ES-I3 (cell line): ENCODE measurements around the gene BMP6.
"Not testable (repeated sequence)": the region's sequence is repeated elsewhere in the genome, so short reads cannot be mapped to it uniquely, and the experiment has no call there.

Experiments used
- H3K36me3 ChIP-seq: 2 replicates; pipeline ENCODE4 v1.6.1; 2013; ENCODE audit warnings: mild to moderate bottlenecking, low read length, control low read depth, moderate library complexity; ENCODE audit not compliant: insufficient read depth
- H3K4me1 ChIP-seq: 2 replicates; pipeline ENCODE4 v1.6.1; 2013; ENCODE audit warnings: mild to moderate bottlenecking, control low read depth, low read length; ENCODE audit not compliant: insufficient read depth
- H3K9ac ChIP-seq: 2 replicates; pipeline ENCODE4 v1.6.1; 2013; ENCODE audit warnings: low read depth, mild to moderate bottlenecking, low read length, moderate library complexity
- H3K9me3 ChIP-seq: 2 replicates; pipeline ENCODE4 v1.6.1; 2013; ENCODE audit warnings: mild to moderate bottlenecking, low read length, moderate library complexity; ENCODE audit not compliant: control insufficient read depth, insufficient read depth

BMP6 gene

DNA sequence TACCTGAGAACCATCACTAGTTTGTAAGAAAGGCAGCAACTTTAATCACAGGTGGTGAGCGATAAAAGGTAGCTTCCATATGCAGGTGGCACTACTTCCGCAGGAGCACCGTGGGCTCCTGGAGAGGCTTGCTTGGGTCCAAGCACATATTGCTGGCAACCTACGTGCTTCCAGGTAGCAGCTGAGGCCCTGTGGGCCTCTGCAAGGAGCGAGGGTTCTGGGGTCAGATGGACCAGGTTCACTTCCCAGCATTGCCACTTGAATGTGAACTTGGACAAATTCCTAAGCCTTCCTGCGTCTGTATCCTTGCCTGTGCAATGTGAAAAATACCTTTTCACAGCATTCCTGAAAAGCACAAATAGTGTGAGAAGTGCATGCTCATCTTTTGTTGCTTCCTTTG is 153.7 kb downstream of the BMP6 start:
- Histone ChIP-seq H3K9me3 (no peaks in the 10 kb centered on the region), H3K9ac (no peak overlapping the region), H3K36me3 (peaks cover 31% of the 10 kb centered on the region), H3K4me1 (no peaks in the 10 kb centered on the region)

DNA sequence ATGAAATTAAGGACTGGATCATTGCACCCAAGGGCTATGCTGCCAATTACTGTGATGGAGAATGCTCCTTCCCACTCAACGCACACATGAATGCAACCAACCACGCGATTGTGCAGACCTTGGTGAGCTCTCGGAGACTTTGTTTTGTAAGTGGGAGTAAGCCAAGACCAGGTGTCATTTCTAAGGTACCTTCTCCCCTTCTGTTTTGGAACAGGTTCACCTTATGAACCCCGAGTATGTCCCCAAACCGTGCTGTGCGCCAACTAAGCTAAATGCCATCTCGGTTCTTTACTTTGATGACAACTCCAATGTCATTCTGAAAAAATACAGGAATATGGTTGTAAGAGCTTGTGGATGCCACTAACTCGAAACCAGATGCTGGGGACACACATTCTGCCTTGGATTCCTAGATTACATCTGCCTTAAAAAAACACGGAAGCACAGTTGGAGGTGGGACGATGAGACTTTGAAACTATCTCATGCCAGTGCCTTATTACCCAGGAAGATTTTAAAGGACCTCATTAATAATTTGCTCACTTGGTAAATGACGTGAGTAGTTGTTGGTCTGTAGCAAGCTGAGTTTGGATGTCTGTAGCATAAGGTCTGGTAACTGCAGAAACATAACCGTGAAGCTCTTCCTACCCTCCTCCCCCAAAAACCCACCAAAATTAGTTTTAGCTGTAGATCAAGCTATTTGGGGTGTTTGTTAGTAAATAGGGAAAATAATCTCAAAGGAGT is 154.2 kb downstream of the BMP6 start:
- no peaks in the 10 kb centered on the region for H3K9me3 ChIP-seq
- no peak overlapping the region for H3K9ac ChIP-seq
- H3K36me3 ChIP-seq = peaks cover 36% of the 10 kb centered on the region
- H3K4me1 ChIP-seq = no peaks in the 10 kb centered on the region

DNA sequence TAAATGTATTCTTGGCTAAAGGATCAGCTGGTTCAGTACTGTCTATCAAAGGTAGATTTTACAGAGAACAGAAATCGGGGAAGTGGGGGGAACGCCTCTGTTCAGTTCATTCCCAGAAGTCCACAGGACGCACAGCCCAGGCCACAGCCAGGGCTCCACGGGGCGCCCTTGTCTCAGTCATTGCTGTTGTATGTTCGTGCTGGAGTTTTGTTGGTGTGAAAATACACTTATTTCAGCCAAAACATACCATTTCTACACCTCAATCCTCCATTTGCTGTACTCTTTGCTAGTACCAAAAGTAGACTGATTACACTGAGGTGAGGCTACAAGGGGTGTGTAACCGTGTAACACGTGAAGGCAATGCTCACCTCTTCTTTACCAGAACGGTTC is 154.8 kb downstream of the BMP6 start:
- Histone ChIP-seq H3K36me3 (peaks cover 38% of the 10 kb centered on the region), H3K9ac (no peak overlapping the region), H3K4me1 (no peaks in the 10 kb centered on the region), H3K9me3 (no peaks in the 10 kb centered on the region)

DNA sequence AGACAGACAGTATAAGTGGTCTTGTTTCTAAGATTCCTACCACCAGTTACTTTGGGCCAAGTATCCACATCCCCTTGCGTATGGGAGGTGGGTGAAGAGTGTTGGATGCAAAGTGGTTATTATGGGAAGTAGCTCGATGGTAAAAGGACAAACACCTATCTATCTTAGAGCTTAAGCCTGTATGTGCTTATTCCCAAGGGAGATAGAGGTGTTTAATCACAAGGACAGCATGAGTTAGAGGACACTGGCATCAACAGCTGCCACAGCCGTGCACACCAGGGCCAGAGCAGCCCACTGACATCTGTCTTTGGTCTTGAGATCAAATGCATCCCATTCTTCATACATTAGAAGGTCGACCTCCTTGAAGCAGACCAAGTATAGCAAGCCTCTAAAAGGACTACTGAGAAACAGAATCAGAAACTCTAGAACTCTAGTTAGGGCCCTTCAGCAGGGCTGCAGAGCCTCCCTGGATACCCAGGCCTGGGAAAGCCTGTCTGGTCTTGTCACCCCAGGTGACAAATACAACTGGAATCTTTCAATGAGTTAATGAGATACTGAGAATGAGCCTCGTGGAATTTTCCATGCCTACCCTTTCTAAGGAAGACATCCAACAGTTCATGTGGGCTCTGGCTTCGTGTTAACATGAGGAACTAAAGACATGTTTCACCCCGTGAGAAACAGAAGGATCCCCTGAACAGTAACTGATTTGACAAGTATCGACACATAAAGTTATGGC is 156.0 kb downstream of the BMP6 start:
- Histone ChIP-seq H3K36me3 (peaks cover 38% of the 10 kb centered on the region), H3K4me1 (no peaks in the 10 kb centered on the region), H3K9ac (no peak overlapping the region), H3K9me3 (no peaks in the 10 kb centered on the region)

DNA sequence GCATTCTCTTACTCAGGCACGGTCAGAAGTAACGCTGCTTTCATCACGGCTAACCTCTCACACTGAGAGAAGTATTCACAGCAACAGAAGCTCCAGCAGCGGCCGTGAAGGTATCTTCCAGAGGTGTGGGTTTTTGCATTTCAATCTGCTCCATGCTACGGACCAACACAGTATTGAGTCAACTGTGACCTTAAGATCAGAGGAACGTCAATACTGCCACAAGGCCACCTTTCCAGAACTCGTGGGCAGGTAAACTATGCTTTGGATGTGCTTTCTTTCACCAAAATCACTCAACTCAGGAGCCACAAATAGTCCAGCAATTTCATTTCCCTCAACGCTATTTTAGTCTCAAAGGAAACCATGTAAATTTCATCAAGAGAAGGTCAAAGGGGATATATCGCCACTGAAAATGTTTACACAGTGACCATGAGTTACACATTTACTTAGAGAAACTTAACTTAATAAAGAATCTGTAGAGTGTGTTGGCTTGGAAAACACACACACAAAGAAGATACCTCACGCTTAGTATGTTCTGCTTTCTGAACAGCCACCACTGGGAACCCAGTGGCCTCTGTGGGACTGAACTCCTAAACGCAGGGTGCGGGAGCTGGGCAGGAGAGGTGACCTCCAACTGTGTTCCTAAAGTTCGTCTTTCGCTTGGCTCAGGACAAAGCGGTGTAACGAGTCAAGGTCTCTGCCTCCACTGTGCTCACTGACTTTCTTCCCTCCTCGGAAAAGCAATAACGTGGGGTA is 156.8 kb downstream of the BMP6 start:
- Histone ChIP-seq H3K36me3 (peaks cover 38% of the 10 kb centered on the region), H3K9me3 (no peaks in the 10 kb centered on the region), H3K9ac (no peak overlapping the region), H3K4me1 (no peaks in the 10 kb centered on the region)

DNA sequence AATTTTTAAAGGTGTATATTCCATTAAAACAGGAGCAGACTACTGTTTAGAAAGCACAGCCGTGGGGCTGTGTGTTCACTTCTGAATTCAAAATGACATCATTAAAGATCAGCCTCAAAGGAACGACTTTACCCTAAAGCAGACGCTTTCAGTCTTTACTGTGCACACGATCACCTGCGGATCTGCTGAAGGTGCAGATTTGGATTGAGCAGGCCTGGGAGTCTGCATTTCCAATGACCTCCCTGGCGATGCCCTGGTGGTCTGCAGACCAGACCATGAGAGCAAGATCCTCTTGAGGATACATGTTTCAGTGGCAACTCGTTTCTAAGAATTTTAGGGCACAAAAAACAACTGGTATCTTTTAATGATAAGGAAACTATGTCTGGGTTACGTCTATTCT is 157.5 kb downstream of the BMP6 start:
- Histone ChIP-seq H3K36me3 (peaks cover 38% of the 10 kb centered on the region), H3K9me3 (no peaks in the 10 kb centered on the region), H3K9ac (no peak overlapping the region), H3K4me1 (no peaks in the 10 kb centered on the region)

DNA sequence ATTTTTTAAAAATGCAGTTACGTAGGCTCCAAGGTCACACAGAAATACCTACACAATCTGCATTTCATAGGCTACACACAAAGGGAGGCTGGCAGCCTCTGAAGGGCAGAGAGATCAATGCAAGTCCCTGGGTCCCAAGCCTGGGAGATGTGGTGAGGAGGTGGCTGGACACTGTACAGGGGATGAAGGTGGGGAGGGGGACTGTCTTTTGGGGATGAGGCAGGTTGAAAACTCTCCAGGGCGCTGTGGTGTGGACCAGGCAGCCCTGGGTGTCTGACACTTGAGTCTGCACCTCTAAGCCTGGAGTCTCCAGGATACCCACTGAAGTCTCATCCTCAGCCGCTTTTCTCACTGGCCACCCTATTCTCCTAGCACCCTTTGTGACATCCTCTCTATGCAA is 160.2 kb downstream of the BMP6 start:
- peaks cover 39% of the 10 kb centered on the region for H3K36me3 ChIP-seq

DNA sequence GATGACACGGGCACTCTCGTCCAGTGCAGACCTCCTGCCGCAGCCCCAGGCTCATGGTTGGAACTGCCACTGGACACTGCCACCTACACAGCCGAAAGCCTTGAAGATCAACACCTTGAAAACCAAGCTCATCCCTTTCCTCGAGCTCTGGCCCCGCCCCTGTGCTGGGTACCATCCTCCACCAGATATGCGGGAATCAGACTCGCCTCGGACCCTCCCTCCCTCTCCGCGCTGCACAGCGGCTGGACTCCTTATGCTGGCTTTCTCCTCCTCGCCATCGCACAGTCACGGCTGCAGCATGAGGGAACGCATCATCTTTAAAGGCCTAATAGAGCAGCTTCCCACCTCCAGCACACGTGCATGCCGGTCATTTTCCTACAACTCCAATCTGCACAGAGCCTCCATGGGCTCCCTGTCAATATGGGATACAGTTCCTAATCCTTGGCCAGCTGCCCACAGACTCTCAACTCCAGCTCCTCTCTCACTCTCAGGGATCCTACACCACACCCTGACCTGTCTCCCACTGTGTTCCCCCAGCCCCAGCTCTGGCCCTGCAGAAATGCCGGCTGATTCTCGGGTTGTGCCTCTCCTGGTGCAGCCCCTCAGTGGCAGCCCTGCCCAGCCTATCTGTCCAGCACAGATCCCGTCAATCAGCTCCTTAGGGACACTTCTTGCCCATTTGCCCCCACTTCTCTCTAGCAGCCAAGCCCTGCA is 161.5 kb downstream of the BMP6 start:
- Histone ChIP-seq H3K4me1 (no peaks in the 10 kb centered on the region), H3K36me3 (peaks cover 32% of the 10 kb centered on the region), H3K9ac (no peak overlapping the region), H3K9me3 (no peaks in the 10 kb centered on the region)

More for the DNA sequence above, 160.2 kb downstream of the BMP6 start:
- Histone ChIP-seq H3K9me3 (no peaks in the 10 kb centered on the region), H3K4me1 (no peaks in the 10 kb centered on the region), H3K9ac (no peak overlapping the region)

DNA sequence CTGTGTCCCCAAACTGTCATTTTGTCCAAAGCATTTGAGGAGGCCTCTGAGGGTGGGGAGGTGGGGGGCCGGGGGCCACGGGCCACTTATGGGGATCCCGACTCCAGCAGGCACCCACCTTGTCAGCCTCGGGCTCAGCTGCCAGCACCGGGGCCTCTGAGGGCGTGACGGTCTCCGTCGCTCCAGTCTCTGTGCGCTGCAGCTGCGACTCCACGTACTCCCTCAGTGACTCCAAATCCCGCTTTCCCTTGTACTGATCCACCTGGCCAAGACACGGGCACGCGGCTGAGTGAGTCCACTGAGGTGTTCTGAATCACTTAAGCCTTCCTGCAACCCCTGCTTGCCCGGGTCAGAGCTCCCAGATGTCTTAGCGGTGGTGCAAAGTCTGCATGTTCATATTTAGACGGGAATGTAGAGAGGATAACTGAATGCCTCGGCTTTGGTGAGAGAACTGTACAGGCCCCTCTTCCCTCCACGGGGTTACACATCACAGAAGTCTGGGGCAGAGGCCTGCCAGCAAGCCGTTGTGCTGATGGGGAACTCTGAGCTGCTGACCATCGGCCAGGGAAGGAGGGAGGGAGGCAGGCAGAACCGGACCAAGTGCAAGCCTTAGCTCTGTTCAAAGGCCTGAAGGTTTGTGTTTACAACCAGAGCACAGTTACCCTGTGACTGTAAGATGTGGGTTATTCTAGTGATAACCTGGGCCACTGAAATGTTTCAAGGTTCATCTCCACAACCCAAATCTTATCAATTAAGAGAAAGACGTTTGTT is 162.9 kb downstream of the BMP6 start:
- Histone ChIP-seq H3K36me3 (peaks cover 23% of the 10 kb centered on the region), H3K9ac (no peak overlapping the region), H3K4me1 (no peaks in the 10 kb centered on the region), H3K9me3 (no peaks in the 10 kb centered on the region)

DNA sequence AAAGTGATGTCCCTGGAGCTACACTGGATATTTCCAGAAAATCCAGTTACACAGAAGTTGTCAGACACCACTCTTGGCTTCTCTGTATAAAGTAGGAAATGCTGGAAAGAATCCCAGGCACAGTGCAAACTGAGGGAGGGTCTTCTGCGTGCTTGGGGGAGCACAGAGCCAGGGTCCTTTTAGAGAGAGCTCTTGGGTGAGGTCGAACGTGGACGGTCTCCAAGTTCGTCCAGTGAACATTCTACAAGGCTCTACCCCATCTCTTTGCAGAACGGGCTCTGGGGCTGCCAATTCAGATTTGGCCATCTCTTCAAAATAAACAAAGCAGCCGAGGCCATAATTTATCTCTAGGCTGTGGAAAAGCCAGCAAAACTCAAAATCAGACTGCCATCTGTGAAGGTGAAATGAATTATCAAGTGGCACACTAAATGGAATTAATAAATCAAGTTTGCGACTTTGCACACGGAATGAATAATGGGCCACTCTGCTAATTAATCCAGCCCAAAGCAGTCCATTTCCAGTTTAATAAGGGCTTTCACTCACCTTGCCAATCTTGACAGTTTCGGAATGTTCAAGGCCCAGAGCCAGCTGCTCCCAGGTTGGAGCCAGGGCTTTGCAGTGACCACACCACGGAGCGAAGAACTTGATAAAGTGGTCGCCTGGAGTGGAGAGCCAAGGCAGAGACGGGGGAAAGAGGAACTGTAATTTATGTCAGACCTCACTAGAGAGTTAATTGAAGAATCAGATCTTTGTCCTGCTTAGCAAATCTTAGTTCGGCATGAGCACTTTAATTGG is 165.4 kb downstream of the BMP6 start:
- H3K36me3 ChIP-seq = peaks cover 23% of the 10 kb centered on the region
- H3K4me1 ChIP-seq = no peaks in the 10 kb centered on the region
- H3K9ac ChIP-seq = no peak overlapping the region

DNA sequence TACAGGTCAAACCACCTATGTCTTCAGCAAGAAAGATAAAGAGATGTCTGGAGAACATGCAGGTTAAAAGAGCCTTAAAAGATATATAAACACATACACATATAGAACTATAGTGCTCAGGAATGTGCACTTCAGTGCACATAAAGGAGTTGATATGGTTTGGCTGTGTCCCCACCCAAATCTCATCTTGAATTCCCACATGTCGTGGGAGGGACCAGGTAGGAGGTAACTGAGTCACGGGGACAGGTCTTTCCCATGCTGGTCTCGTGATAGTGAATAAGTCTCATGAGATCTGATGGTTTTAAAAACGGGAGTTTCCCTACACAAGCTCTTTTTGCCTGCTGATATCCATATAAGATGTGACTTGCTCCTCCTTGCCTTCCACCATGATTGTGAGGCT is 166.5 kb downstream of the BMP6 start:
- H3K9me3 ChIP-seq, H3K4me1 ChIP-seq, H3K9ac ChIP-seq: not testable (repeated sequence)
- H3K36me3 ChIP-seq = peaks cover 25% of the 10 kb centered on the region

More for the DNA sequence above, 165.4 kb downstream of the BMP6 start:
- no peaks in the 10 kb centered on the region for H3K9me3 ChIP-seq

DNA sequence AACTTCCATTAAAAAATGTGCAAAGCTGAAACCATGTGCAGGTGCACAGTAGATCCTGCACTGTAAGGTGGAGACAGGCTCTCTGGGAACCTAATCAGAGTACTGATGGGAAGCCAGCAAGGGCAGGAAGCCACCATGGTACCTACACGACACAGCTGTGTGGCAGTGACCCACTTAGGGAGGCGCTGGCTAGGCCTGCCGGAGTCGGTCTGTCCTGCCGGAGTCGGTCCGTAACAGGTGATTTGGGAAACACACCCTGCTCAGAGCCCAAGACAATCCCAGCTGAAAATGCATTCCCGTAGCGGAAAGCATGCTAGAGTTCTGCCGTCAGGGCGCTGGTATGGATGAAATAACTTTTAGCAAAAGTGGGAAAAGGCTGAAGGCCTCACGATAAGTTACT is 167.4 kb downstream of the BMP6 start:
- Histone ChIP-seq H3K9me3 (no peaks in the 10 kb centered on the region), H3K36me3 (peaks cover 30% of the 10 kb centered on the region), H3K4me1 (no peaks in the 10 kb centered on the region), H3K9ac (no peak overlapping the region)
